Cardiac muscle cell (in vitro differentiated cells and primary cell): ENCODE data around the gene DLG2. TPM values are rescaled to one million over a fixed set of nuclear protein-coding genes. Genes with fewer than 3 reads are reported as not detected.

Source experiments
- DNase-seq, 2 donors: peaks; one replicate each; pipeline versions ENCODE4 v3.0.0 to v3.0.0-alpha.2; 2010 to 2017; ENCODE audit warnings: low read depth in 1 of 2, low spot score in 1 of 2
- H3K27ac ChIP-seq: fragments of 200-600 bp; sonication (generic); 2 replicates; pipeline ENCODE4 v1.5.1; 2016
- H3K27me3 ChIP-seq: fragments of 200-600 bp; sonication (generic); 2 replicates; pipeline ENCODE4 v1.6.0; 2016; ENCODE audit warnings: control low read depth
- H3K36me3 ChIP-seq: fragments of 200-600 bp; sonication (generic); 2 replicates; pipeline ENCODE4 v1.5.1; 2016; ENCODE audit warnings: control low read depth
- H3K4me1 ChIP-seq: fragments of 200-600 bp; sonication (generic); 2 replicates; pipeline ENCODE4 v1.8.1; 2017; ENCODE audit warnings: low read depth, mild to moderate bottlenecking, mixed run types
- H3K4me3 ChIP-seq: fragments of 200-600 bp; sonication (generic); 2 replicates; pipeline ENCODE4 v1.5.1; 2016; ENCODE audit warnings: mild to moderate bottlenecking
- H3K9me3 ChIP-seq: fragments of 200-600 bp; sonication (generic); 2 replicates; pipeline ENCODE4 v1.5.1; 2017; ENCODE audit warnings: low read depth, mild to moderate bottlenecking, control low read depth
- CTCF ChIP-seq: IDR thresholded peaks from 2 replicates; pipeline ENCODE4 v1.5.1; 2012; ENCODE audit warnings: low read depth, mild to moderate bottlenecking, low read length
- polyA plus RNA-seq: library from polyadenylated mRNA; unstranded; fragments of >200 nt; fragmentation: Nextera tagmentation; extraction: Ambion mirVana; gene quantifications from 2 replicates; pipeline ENCODE4 v1.2.1, GENCODE V29; 2016
- total RNA-seq: library from RNA; depleted of rRNA; stranded (reverse); fragments of >200 nt; gene quantifications from 2 replicates; pipeline ENCODE4 v1.2.3, GENCODE V29; 2016

The DLG2 gene
- total and polyA plus RNA-seq, 2 experiments from 2014 or later: 3.5 to 15.9 TPM

GRCh38 chr11:84757711-84758110, 869.4 kb downstream of the DLG2 start:
- Histone ChIP-seq H3K9me3 (no peaks in the 10 kb centered on the region), H3K27ac (no peak overlapping the region), H3K4me3 (no peak overlapping the region), H3K4me1 (no peaks in the 10 kb centered on the region), H3K36me3 (no peaks in the 10 kb centered on the region), H3K27me3 (no peaks in the 10 kb centered on the region)
- TF ChIP-seq CTCF: no peak
- DNase-seq: no peak

GRCh38 chr11:84751371-84751770, 875.8 kb downstream of the DLG2 start:
- TF ChIP-seq CTCF: no peak
- no peak for DNase-seq
- Histone ChIP-seq H3K9me3 (no peaks in the 10 kb centered on the region), H3K4me3 (no peak overlapping the region), H3K27me3 (no peaks in the 10 kb centered on the region), H3K36me3 (no peaks in the 10 kb centered on the region), H3K27ac (no peak overlapping the region), H3K4me1 (no peaks in the 10 kb centered on the region)

- no peaks in the 10 kb centered on the region for H3K27me3 ChIP-seq
- H3K4me3 ChIP-seq: no peak overlapping the region
- H3K27ac ChIP-seq: no peak overlapping the region
- no peak for DNase-seq
- no peaks in the 10 kb centered on the region for H3K9me3 ChIP-seq
- TF ChIP-seq CTCF: no peak
- no peaks in the 10 kb centered on the region for H3K36me3 ChIP-seq
- H3K4me1 ChIP-seq: no peaks in the 10 kb centered on the region
Measured at GRCh38 chr11:84747871-84748270, 879.3 kb downstream of the DLG2 start.

GRCh38 chr11:84740050-84740449, 887.1 kb downstream of the DLG2 start:
- no peak overlapping the region for H3K4me3 ChIP-seq
- TF ChIP-seq CTCF: no peak
- H3K9me3 ChIP-seq: no peaks in the 10 kb centered on the region
- no peaks in the 10 kb centered on the region for H3K36me3 ChIP-seq
- no peak for DNase-seq
- H3K27me3 ChIP-seq: no peaks in the 10 kb centered on the region
- no peaks in the 10 kb centered on the region for H3K4me1 ChIP-seq
- no peak overlapping the region for H3K27ac ChIP-seq

GRCh38 chr11:84724256-84724655, 902.9 kb downstream of the DLG2 start:
- no peaks in the 10 kb centered on the region for H3K4me1 ChIP-seq
- H3K27me3 ChIP-seq: peaks cover under 1% of the 10 kb centered on the region
- H3K36me3 ChIP-seq: no peaks in the 10 kb centered on the region
- DNase-seq: no peak
- H3K9me3 ChIP-seq: no peaks in the 10 kb centered on the region
- H3K4me3 ChIP-seq: no peak overlapping the region
- TF ChIP-seq CTCF: no peak
- no peak overlapping the region for H3K27ac ChIP-seq

- H3K27ac ChIP-seq: no peak overlapping the region
- H3K4me3 ChIP-seq: no peak overlapping the region
- H3K27me3 ChIP-seq: peaks cover 6% of the 10 kb centered on the region
- TF ChIP-seq CTCF: no peak
- H3K9me3 ChIP-seq: no peaks in the 10 kb centered on the region
- no peaks in the 10 kb centered on the region for H3K36me3 ChIP-seq
- no peaks in the 10 kb centered on the region for H3K4me1 ChIP-seq
- DNase-seq: peak in 1 of 2 donors; percentile 28
Measured at GRCh38 chr11:84722583-84723108, 904.5 kb downstream of the DLG2 start.
